Anterior cingulate cortex (tissue), 58 donors: Measurements from ENCODE around the gene FTSJ3.
"Not testable (repeated sequence)": the region's sequence is repeated elsewhere in the genome, so short reads cannot be mapped to it uniquely, and the experiment has no call there.

Source experiments
- DNase-seq, 58 donors: peaks; one replicate each; lab custom pipeline; 2025; lab: John Stamatoyannopoulos, UW

The FTSJ3 gene

DNA sequence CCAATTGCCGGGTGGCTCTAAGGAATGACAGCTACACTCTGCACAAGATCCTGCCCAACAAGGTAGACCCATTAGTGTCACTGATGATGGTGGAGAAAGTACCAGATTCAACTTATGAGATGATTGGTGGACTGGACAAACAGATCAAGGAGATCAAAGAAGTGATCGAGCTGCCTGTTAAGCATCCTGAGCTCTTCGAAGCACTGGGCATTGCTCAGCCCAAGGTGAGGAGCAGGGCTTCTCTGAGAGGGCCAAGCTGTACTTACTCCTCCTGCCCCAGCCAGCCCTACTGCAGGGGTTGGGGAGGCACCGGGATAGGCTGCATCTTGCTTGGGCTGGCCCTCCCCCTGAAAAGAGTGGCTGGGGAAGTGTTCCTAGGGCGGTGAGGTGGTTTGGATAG lies 2.8 kb upstream of the FTSJ3 start:
- no peak for DNase-seq

DNA sequence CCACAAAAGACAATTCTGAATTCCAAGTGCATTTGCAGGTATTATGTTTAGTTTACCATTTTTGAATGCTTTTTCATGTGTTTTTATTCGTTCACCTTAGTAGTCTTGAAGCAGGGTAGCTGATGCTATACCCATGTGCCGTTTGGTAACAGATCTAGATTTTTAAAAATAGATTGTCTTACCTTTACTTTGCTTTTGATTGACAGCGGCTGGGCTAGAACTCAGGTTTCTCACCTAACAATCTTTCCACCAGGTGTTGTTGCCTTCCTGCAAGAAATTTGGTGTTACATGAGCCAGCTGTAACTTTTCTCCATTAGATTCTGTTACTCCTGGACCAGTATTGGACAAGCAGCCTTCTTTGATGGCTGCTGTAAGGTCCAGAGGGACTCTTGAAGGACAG lies 1.5 kb upstream of the FTSJ3 start:
- DNase-seq = no peak

DNA sequence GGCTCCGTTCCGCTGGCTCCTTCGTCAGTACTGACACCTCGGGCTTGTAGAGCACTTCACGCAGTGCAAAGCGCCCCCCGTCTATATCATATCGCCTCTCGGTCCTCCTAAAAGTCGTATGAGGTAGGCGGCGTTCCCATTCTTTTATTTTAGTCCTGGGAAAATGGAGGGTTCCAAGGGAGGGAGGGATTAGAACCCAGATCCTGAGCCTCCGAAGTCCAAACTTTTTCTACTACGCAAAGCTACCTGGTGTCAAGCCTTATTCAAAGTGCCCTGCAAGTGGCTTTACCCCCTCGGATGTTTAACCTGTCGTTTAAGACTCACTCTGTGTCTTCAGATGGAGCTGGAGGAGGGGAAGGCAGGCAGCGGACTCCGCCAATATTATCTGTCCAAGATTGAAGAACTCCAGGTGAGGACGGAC lies 348 bp upstream of the FTSJ3 start:
- no peak for DNase-seq

DNA sequence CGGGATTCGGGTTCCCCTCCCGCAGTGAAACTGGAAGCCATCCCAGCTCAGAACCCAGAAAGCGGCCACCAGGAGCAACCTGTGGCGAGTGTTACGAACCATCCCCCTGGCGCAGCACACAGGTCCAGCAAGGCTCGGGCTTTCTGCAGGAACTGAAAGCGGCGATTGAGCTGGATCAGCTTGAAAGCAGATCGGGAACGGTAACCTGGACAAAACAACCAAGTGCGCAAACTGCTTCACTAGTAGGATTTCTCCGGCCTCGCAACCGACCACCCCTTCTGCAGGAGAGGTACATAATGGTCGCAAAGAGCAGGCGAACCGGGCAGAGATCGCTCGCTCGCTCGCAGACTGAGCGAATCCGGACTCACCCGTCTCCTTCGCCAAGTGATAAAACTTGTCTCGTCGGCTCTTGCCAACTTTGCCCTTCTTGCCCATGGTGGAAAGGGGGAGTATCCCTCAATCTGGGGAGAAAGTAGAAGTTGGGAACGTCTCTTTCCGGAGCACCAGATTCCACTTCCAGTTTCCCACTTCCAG lies 928 bp downstream of the FTSJ3 start:
- DNase-seq = peak in 1 of 58 donors; percentile 29

DNA sequence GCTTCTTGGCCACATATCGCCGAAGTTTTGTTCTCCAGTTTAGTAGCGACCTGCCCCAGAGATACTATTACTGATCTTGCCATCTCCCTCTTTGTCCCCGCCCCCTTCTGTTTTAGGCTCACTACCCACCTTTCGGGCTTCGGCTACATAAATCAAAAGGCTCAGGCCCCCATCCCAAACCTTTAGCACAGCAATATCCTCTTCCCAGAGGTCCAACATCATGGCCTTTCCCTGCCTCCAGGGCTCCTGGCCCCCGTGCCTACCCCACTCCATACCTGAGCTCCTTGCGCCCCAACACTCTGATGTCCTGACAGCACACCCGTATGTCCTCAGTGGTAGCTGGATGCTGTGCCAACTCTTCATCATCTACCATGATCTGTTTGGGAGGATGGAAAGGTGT lies 3.1 kb downstream of the FTSJ3 start:
- DNase-seq = no peak

DNA sequence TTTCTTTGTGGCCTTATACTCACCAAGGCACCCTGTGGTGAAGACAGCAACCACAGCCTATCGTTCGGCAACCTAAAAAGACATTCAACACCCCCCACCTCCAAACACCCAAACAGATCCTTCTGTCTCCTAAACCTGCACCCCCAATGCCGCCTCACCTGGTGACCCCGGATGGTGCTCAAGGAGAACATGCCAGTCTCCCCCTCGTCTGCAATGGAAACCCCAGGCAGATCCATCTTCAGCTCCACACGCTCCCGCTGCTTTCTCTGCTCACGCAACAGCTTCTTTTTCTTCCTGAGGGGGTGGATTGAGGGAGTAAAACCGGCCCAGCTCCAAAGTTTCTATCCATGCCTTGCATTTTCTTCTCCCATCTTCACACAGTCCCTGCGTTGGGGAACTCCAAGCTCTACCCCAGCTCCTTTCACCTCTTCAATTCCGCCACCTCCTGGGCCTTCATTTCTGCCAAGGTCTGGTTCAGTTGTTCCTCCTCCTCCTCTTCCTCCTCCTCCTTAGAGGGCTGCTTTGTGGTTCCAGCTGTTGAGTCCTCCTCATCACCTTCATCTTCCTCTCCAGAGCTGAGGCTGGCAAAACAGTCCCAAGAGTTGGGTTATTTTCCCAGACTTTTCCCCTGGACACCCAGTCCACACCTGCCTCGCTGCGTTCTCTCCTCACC lies 3.7 kb downstream of the FTSJ3 start:
- peak in 1 of 58 donors; percentile 18 for DNase-seq

DNA sequence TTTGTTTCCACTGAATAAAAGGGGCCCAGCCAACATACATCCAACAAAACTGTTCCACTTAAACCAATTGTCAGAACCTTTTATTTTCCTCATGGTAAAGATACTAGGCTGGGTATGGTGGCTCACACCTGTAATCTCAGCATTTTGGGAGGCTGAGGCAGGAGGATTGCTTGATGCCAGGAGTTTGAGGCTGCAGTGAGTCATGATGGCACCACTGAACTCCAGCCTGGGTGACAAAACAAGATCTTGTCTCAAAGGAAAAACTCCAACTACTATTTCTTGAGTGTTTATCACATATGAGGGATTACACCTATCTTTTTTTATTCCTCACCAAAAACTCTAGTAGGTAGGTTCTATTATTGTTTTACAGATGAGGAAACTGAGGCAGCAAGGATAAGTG lies 4.9 kb downstream of the FTSJ3 start:
- DNase-seq = no peak

DNA sequence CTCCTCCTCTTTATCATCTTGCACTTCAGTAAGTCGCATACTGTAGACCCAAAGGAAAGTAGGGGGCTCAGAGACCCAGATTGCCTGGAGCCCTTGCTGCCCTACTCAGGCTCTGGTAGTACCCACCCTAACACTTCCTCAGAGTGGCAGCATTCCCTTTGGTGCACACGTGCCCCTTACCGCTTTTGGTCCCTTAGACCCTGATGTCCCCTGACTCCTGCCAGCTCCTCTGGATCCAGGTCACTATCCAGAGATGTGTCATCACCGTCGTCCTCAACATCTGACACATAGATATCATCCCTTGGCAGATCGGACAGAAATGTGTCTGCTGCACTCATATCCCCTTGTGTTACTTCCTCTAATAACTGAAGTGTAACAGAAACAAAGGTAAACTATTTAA lies 5.7 kb downstream of the FTSJ3 start:
- no peak for DNase-seq

DNA sequence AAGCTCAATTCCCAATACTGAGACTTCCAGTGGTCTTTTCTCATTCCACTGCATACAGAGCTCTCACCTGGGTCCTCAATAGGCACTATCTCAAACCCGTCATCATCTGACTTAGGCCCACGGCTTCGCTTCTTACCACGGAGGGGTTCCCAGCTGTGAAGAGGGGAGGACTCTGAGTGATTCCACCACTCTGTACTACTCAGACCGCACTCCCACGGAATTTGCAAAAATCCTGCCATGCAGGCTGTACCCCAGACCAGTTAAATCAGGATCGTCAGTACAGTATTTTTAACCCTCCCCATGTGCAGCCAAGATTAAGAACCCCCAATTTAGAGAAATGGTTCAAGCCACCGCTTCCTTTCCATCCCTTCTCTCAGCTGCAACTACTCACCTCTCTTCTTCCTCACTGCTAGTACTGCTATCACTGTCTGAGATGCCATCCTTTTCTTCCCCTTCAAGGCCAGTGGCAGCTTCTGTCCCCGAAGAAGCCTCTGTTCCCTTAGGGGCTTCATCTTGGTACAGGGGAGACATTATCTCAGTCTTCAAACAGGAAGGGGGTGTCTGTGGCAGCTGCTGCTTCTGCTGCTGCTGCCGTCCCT lies 6.4 kb downstream of the FTSJ3 start:
- no peak for DNase-seq

DNA sequence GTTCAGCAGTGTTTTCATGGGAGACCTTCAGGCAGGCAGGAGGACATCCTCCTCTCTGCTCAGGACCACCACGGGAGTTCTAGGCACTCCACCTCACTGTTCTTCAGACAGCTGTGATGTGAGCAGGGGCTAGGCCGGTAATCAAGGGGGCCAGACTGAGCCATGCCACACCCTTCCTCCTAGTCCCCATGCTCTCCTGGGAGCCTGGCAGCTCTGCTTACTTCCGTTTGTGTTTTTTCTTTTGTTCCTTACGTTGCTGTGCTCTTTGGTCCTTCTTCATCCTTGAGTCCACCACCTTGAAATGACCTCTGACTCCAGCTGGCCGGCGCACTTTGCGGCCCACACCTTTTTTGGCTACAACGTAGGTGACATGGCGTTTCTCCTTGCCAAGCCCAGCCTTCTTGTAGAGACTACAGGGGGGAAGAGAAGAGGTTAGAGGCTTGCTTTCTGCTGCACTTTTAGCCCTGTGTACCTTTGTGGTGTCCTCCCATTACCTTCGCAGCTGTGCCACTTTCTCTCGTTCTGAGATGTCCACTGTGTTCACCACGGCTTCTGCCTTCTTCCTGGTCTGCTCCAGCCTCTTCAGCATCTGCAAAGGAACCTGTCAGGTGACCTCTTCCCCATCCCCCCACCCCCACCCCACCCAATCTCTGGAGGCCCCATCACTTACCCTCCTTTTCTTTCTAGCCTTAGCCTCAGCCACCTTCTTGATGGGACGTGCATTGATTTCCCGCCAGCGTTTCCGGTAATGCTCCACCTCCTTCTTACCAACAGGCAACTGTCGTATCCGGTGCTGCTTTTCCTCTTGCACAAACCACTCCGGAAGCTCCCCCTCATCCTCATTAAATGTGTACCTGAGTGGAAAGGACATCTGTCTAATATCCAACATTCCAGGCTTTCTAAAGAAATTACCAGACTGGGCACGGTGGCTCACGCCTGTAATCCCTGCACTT lies 7.6 kb downstream of the FTSJ3 start:
- DNase-seq = no peak

DNA sequence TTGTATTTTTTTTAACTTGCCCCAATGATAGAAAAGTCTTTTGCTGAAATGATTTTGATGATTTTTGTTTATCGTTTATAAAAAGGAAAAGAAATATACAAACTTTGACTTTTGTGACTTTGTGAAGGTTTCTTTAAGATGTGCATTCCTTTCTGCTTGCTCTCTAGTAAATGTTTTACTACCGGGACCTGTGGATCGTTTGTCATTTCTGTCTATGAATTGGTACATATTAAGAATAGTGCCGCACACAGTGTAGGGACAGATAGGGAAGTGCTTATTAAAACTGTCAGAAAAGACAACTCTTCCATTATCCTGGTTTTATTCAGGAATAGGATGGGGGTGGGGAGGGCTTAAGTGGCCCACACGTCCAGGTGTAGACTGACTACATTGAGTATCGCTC lies 8.3 kb downstream of the FTSJ3 start:
- DNase-seq = no peak

DNA sequence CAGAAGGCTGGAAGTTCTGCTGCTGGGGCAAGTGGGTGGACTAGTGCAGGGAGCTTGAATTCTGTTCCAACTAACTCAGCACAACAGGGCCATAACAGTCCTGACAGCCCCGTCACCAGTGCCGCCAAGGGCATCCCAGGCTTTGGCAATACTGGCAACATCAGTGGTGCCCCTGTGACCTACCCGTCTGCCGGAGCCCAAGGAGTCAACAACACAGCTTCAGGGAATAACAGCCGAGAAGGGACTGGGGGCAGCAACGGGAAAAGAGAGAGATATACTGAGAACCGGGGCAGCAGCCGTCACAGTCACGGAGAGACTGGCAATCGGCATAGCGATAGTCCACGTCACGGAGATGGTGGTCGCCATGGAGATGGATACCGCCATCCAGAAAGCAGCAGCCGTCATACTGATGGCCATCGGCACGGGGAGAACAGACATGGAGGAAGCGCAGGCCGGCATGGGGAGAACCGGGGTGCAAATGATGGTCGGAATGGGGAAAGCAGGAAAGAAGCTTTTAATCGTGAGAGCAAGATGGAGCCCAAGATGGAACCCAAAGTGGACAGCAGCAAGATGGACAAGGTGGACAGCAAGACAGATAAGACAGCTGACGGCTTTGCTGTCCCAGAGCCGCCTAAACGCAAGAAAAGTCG lies 9.6 kb downstream of the FTSJ3 start:
- DNase-seq = no peak

DNA sequence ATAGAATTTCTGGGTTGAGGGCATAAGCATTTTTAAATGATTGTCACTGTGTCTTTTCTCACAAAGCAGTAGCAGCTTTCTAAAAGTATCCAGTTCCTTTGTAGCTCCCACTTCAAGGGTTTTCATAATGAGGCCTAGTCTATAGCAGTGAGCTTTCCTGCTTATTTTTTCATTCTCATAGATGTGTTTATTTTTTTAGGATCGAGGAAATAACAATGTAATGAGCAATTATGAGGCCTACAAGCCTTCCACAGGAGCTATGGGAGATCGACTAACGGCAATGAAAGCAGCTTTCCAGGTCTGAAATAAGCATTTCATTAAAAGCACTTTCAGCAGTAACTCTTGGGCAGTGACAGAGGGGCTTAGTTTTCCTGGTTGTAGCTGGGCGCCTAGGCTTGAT lies 10.8 kb downstream of the FTSJ3 start:
- no peak for DNase-seq

DNA sequence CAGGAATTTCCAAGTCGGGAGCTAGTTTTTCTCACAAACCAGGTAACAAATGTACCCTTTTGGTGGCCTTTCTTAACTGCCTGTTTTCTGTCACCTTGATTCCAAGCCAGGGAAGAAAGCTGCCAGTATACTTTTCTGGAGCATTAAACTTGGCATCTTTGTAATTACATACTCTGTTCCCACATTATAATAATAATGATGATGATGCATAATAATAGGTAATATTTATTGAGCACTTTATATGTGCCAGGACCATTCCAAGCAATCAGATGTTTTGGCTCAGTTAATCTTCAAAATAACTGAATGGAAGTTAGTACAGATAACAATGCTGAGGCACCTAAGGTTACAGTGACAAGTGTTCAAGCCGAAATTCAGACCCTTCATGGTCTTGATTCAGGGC lies 11.3 kb downstream of the FTSJ3 start:
- DNase-seq = no peak

DNA sequence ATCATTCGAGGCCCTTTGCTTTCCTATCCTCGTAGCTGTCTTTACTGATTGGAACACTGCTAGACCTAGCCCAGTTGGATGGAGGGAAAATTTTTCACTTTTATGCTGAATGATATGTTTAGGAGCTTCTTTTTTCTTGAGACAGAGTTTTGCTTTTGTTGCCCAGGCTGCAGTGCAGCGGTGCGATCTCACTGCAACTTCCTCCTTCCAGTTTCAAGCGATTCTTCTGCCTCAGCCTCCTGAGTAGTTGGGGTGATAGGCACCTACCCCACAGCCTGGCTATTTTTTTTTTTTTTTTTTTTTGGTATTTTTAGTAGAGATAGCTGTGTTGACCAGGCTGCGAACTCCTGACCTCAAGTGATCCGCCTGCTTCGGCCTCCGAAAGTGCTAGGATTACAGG lies 17.5 kb downstream of the FTSJ3 start:
- DNase-seq = no peak

DNA sequence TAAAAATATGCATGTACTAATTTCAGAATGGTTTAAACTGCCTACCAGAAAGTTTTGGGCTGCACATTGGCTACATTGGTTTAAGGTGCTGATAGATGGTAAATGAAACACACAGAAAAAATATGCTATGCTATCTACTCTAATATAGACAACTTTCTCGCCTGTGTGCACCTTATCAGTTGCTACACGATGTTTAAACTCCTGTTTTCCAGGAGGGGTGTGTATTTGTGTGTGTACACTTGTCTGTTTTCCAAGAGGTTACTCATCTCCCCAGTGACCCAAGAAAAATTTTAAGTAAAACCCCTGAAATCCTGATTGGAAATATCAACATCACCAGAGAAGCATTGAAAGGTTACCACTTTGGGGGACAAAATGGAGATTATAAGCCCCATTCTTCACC lies 21.9 kb downstream of the FTSJ3 start:
- DNase-seq = no peak

DNA sequence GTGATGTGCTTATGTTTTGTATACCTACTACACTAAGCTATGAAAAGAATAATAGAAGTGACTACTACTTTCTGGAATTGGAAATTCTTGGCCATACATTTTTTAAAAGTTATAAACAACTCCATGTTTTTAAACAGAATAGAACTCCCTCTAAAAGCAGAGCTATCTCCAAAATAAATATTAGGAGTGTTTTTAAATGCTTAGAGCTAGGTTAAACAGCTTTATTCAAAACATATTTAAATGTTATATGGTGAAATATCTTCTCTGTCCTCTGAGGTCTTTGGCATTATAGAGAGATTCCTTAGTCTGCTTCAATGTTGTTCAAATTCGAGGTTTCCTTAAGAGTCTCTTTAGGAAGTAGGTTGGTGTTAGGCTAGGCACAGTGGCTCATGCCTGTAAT lies 23.1 kb downstream of the FTSJ3 start:
- DNase-seq = no peak

DNA sequence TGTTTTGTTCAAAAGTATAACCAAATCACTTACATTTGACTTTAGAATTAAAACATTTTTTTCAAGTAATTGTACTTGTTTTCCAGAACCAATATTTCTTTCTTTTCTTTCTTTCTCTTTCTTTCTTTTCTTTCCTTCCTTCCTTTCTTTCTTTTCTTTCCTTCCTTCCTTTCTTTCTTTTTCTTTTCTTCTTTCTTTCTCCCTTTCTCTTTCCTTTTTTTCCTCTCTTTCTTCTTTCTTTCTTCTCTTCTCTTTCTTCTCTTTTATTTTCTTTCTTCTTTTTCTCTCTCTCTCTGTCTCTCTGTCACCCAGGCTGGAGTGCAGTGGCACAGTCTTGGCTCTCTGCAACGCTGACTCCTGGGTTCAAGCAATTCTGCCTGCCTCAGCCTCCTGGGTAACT lies 26.7 kb downstream of the FTSJ3 start:
- no peak for DNase-seq

DNA sequence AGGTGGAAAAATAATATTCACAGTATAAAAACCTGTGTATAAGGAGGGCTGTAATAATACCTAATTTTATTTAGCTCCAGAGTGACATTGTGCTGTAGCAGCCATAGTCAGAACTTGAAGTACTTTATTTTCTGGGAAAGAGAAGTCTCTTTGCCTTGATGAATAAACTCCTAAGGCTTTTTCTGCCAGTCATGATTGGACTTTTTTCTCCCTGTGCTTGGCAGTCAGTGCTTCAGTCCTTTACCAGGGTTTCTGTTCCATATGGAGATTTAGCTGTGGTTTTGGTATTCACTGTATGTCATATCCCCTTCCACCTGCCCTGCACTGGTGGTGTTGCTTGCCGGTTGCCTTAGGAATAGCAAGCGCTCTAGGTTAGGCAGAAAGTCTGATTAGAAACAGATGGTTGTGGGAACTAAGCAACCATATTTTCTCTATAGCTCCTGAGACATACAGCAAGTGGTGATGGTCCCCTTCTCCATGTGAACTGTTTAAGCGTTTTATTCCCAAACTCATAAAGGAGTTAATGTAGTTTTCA lies 28.8 kb downstream of the FTSJ3 start:
- DNase-seq = no peak

DNA sequence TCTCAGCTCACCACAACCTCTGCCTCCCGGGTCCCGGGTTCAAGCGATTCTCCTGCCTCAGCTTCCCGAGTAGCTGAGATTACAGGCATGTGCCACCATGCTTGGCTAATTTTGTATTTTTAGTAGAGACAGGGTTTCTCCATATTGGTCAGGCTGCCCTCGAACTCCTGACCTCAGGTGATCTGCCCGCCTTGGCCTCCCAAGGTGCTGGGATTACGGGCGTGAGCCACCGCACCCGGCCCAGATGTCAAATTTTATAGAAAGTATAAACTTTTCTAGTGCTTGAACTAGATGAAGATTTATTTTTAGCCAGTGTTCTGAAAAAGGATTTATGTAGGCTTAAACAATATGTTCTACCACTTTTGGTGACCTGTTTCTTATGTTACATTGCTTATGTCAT lies 31.1 kb downstream of the FTSJ3 start:
- DNase-seq = not testable (repeated sequence)
